HepG2 (cell line): ENCODE results near the gene COX6B1. TPM values are rescaled to one million over a fixed set of nuclear protein-coding genes. Genes with fewer than 3 reads are reported as not detected.

Source experiments
- ARID2 ChIP-seq: sonication (generic); formaldehyde crosslinking; IDR thresholded peaks from 2 replicates; pipeline ENCODE4 v1.8.1; 2022; ENCODE audit warnings: mild to moderate bottlenecking, missing genetic modification reagents, borderline replicate concordance
- CREM ChIP-seq, 2 experiments: sonication (generic) in 1 of 2; formaldehyde crosslinking in 1 of 2; IDR thresholded peaks; 2 replicates each; pipeline versions ENCODE4 v1.4.0 to v1.6.1; 2016 to 2020; ENCODE audit warnings: antibody characterized with exemption in 1 of 2, mild to moderate bottlenecking in 1 of 2, missing genetic modification reagents in 1 of 2
- GABPB1 ChIP-seq: IDR thresholded peaks from 2 replicates; pipeline ENCODE4 v1.6.1; 2016; ENCODE audit warnings: mild to moderate bottlenecking, missing genetic modification reagents, moderate library complexity, missing compliant biosample characterization
- HNRNPUL1 ChIP-seq: fragments of 200-400 bp; formaldehyde crosslinking; IDR thresholded peaks from 2 replicates; pipeline ENCODE4 v1.6.1; 2017; ENCODE audit warnings: low read depth, mild to moderate bottlenecking, low read length, moderate library complexity
- HOXD1 ChIP-seq: sonication (generic); formaldehyde crosslinking; IDR thresholded peaks from 2 replicates; pipeline ENCODE4 v1.5.0; 2020; ENCODE audit warnings: missing genetic modification reagents
- KLF12 ChIP-seq: sonication (generic); formaldehyde crosslinking; IDR thresholded peaks from 2 replicates; pipeline ENCODE4 v1.4.0; 2020; ENCODE audit warnings: missing genetic modification reagents, borderline replicate concordance
- MAFG ChIP-seq: sonication (generic); formaldehyde crosslinking; IDR thresholded peaks from 2 replicates; pipeline ENCODE4 v1.5.1; 2020; ENCODE audit warnings: mild to moderate bottlenecking, missing genetic modification reagents
- NCOA1 ChIP-seq: sonication (generic); formaldehyde crosslinking; IDR thresholded peaks from 2 replicates; pipeline ENCODE4 v1.9.0; 2021; ENCODE audit warnings: missing genetic modification reagents
- REXO4 ChIP-seq: sonication (generic); formaldehyde crosslinking; IDR thresholded peaks from 2 replicates; pipeline ENCODE4 v1.8.0; 2022; ENCODE audit warnings: missing genetic modification reagents, mild to moderate bottlenecking, borderline replicate concordance
- SALL1 ChIP-seq: sonication (generic); formaldehyde crosslinking; IDR thresholded peaks from 2 replicates; pipeline ENCODE4 v1.8.0; 2022; ENCODE audit warnings: mild to moderate bottlenecking, missing genetic modification reagents
- SAP130 ChIP-seq: IDR thresholded peaks from 2 replicates; pipeline ENCODE4 v1.6.1; 2016; ENCODE audit warnings: low read depth
- SIN3A ChIP-seq: IDR thresholded peaks from 2 replicates; pipeline ENCODE4 v1.6.1; 2011; ENCODE audit warnings: low read depth, mild to moderate bottlenecking, control low read depth, low read length, borderline replicate concordance
- TMF1 ChIP-seq: sonication (generic); formaldehyde crosslinking; IDR thresholded peaks from 2 replicates; pipeline ENCODE4 v1.8.1; 2022; ENCODE audit warnings: low read depth, missing genetic modification reagents
- ZBTB38 ChIP-seq: sonication (generic); formaldehyde crosslinking; IDR thresholded peaks from 2 replicates; pipeline ENCODE4 v1.5.1; 2020; ENCODE audit warnings: mild to moderate bottlenecking, missing genetic modification reagents
- ZEB1 ChIP-seq: IDR thresholded peaks from 2 replicates; pipeline ENCODE4 v1.6.1; 2012; ENCODE audit warnings: mild to moderate bottlenecking, low read depth, inconsistent platforms; ENCODE audit not compliant: insufficient replicate concordance
- ZKSCAN5 ChIP-seq: sonication (generic); formaldehyde crosslinking; IDR thresholded peaks from 2 replicates; pipeline ENCODE4 v1.5.1; 2020; ENCODE audit warnings: mild to moderate bottlenecking, missing genetic modification reagents
- ZNF260 ChIP-seq: sonication (generic); formaldehyde crosslinking; IDR thresholded peaks from 2 replicates; pipeline ENCODE4 v1.4.0; 2020; ENCODE audit warnings: missing genetic modification reagents, low read depth, mild to moderate bottlenecking, borderline replicate concordance
- ZNF30 ChIP-seq: sonication (generic); formaldehyde crosslinking; IDR thresholded peaks from 2 replicates; pipeline ENCODE4 v1.5.0; 2020; ENCODE audit warnings: mild to moderate bottlenecking, missing genetic modification reagents
- ZNF460 ChIP-seq: sonication (generic); formaldehyde crosslinking; IDR thresholded peaks from 2 replicates; pipeline ENCODE4 v1.5.1; 2020; ENCODE audit warnings: missing genetic modification reagents, mild to moderate bottlenecking, borderline replicate concordance
- ZNF567 ChIP-seq: sonication (generic); formaldehyde crosslinking; IDR thresholded peaks from 2 replicates; pipeline ENCODE4 v1.8.1; 2023; ENCODE audit warnings: mild to moderate bottlenecking, missing genetic modification reagents, borderline replicate concordance
- ZNF652 ChIP-seq: IDR thresholded peaks from 2 replicates; pipeline ENCODE4 v1.6.1; 2016; ENCODE audit warnings: low read depth, borderline replicate concordance
- polyA plus RNA-seq, 8 experiments: library from polyadenylated mRNA; depleted of rRNA in 3 of 8; stranded (reverse) in 7 of 8; unstranded in 1 of 8; fragments of >200 nt; fragmentation: Illumina TruSeq in 4 of 8; extraction: Trizol in 4 of 8; gene quantifications; 2 replicates each; pipeline versions ENCODE4 v1.2.1 to v1.2.3, GENCODE V29; 2011 to 2016; ENCODE audit warnings: low read depth in 4 of 8, missing spikeins in 1 of 8, mixed read lengths in 1 of 8; ENCODE audit not compliant: insufficient read depth in 1 of 8
- total RNA-seq, 5 experiments: library from RNA; depleted of rRNA; stranded (reverse); fragments of >200 nt; fragmentation: Illumina TruSeq; extraction: Trizol; gene quantifications; 2 replicates each; pipeline ENCODE4 v1.2.3, GENCODE V29; 2016; ENCODE audit warnings: low read depth in 1 of 5
- TF ChIP-seq, protein P1 (sequence below): sonication (generic); formaldehyde crosslinking; IDR thresholded peaks from 2 replicates; pipeline ENCODE4 v1.8.1; 2023; ENCODE audit warnings: mild to moderate bottlenecking, moderate library complexity, missing genetic modification reagents
- TF ChIP-seq, protein P2 (sequence below): IDR thresholded peaks from 2 replicates; pipeline ENCODE4 v1.6.1; 2016; ENCODE audit warnings: low read depth, borderline replicate concordance
- TF ChIP-seq, protein P3 (sequence below): sonication (generic); formaldehyde crosslinking; IDR thresholded peaks from 2 replicates; pipeline ENCODE4 v1.4.0; 2020; ENCODE audit warnings: mild to moderate bottlenecking, missing genetic modification reagents
- TF ChIP-seq, protein P4 (sequence below): sonication (generic); formaldehyde crosslinking; IDR thresholded peaks from 2 replicates; pipeline ENCODE4 v1.5.0; 2020; ENCODE audit warnings: mild to moderate bottlenecking, low read depth, missing genetic modification reagents, borderline replicate concordance
- TF ChIP-seq, protein P5 (sequence below): sonication (generic); formaldehyde crosslinking; IDR thresholded peaks from 2 replicates; pipeline ENCODE4 v1.8.0; 2022; ENCODE audit warnings: mild to moderate bottlenecking, missing genetic modification reagents, borderline replicate concordance

The COX6B1 gene
- total and polyA plus RNA-seq, 2 of the 13 experiments (the other 11 are each of a cell fraction or from before 2014, with no cell fraction given), result 481 to 487 TPM

DNA sequence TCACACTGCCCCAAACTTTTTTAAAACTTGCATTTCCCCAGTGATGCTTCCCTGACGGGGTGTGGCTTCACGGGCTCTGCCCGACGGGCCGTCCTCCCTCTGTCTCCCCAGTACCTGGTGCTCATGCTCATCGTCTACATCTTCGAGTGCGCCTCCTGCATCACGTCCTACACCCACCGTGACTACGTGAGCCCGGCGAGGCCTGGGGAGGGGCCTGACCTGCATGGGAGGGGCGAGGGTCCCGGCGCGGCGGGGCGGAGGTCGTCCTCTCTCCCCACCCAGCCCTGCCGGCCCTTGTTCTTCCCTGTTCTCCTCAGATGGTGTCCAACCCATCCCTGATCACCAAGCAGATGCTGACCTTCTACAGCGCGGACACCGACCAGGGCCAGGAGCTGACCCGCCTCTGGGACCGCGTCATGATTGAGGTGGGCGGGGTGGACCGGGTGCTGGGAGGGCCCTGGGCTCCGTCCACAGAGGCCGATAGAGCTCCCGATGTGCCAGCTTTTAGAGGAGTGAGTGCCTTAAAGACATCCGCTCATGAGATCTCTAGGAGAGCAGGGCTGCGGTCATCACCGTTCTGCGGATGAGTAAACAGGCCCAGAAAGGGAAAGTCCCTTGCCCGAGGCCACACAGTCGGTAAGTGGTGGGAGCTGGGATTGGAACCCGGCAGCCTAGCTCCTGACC, 25.1 kb downstream of the COX6B1 start (continued):
- TF ChIP-seq SAP130 (peak; percentile 31; the same call in 1 of the 2 replicates), SALL1 (CRISPR knock-in tag) (peak; percentile 39; the same call in 1 of the 2 replicates), CREM (IDR thresholded peaks at IDR 0.05) (0 out of 2 replicates have a peak, but pooled peaks have one; percentile 18), CREM (CRISPR knock-in tag; IDR thresholded peaks at IDR 0.05) (no peak), ZNF260 (no peak), ZBTB38 (CRISPR knock-in tag) (peak; percentile 31; the same call in 1 of the 2 replicates), ARID2 (CRISPR knock-in tag) (no peak), HNRNPUL1 (no peak), ZKSCAN5 (CRISPR knock-in tag) (0 out of 2 replicates have a peak, but pooled peaks have one; percentile 17), KLF12 (CRISPR knock-in tag) (no peak), REXO4 (CRISPR knock-in tag) (no peak), HOXD1 (CRISPR knock-in tag) (no peak), ZEB1 (no peak), ZNF567 (no peak), SIN3A (peak; percentile 36; the same call in 1 of the 2 replicates), ZNF30 (CRISPR knock-in tag) (no peak), TMF1 (no peak), MAFG (CRISPR knock-in tag) (no peak), NCOA1 (CRISPR knock-in tag) (no peak), ZNF652 (CRISPR knock-in tag) (no peak), ZNF460 (CRISPR knock-in tag) (no peak; the same call in 1 of the 2 replicates), GABPB1 (CRISPR knock-in tag) (peak; percentile 49; the same call in 1 of the 2 replicates)
- TF ChIP-seq, protein P1, sequence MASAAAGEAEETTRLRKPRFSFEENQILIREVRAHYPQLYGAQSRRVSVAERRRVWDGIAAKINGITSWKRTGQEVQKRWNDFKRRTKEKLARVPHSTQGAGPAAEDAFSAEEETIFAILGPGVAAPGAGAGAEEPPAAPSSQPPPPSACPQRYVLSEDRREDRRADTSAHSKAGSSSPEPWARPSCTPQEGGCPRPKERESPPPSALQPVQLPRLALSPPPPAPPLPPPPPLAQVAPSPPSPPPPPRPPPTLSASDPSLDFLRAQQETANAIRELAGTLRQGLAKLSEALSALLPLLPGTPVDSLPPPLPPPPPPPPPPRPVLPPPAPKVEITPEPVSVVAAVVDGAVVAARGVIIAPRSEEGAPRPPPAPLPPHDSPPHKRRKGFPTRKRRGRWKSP (CRISPR knock-in tag), result no peak
- TF ChIP-seq, protein P2, sequence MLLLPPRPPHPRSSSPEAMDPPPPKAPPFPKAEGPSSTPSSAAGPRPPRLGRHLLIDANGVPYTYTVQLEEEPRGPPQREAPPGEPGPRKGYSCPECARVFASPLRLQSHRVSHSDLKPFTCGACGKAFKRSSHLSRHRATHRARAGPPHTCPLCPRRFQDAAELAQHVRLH, result no peak
- TF ChIP-seq, protein P3, sequence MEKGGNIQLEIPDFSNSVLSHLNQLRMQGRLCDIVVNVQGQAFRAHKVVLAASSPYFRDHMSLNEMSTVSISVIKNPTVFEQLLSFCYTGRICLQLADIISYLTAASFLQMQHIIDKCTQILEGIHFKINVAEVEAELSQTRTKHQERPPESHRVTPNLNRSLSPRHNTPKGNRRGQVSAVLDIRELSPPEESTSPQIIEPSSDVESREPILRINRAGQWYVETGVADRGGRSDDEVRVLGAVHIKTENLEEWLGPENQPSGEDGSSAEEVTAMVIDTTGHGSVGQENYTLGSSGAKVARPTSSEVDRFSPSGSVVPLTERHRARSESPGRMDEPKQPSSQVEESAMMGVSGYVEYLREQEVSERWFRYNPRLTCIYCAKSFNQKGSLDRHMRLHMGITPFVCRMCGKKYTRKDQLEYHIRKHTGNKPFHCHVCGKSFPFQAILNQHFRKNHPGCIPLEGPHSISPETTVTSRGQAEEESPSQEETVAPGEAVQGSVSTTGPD (CRISPR knock-in tag), result no peak
- TF ChIP-seq, protein P4, sequence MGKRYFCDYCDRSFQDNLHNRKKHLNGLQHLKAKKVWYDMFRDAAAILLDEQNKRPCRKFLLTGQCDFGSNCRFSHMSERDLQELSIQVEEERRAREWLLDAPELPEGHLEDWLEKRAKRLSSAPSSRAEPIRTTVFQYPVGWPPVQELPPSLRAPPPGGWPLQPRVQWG (CRISPR knock-in tag), result no peak
- TF ChIP-seq, protein P5, sequence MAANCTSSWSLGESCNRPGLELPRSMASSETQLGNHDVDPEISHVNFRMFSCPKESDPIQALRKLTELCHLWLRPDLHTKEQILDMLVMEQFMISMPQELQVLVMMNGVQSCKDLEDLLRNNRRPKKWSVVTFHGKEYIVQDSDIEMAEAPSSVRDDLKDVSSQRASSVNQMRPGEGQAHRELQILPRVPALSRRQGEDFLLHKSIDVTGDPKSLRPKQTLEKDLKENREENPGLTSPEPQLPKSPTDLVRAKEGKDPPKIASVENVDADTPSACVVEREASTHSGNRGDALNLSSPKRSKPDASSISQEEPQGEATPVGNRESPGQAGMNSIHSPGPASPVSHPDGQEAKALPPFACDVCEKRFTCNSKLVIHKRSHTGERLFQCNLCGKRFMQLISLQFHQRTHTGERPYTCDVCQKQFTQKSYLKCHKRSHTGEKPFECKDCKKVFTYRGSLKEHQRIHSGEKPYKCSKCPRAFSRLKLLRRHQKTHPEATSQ (CRISPR knock-in tag), result no peak
